Neural cell (in vitro differentiated cells): ENCODE measurements around the gene BHMT. TPM values are rescaled to one million over a fixed set of nuclear protein-coding genes. Genes with fewer than 3 reads are reported as not detected.

Source experiments
- H2AFZ ChIP-seq: fragments of 200-600, 300-800 bp; sonication (generic), shearing (Covaris generic); 2 replicates; pipeline ENCODE4 v1.6.0; 2014; ENCODE audit warnings: low read depth, mild to moderate bottlenecking, antibody characterized with exemption, low read length, moderate library complexity
- H3F3A ChIP-seq: fragments of 200-600 bp; shearing (Covaris generic); 2 replicates; pipeline ENCODE4 v1.6.1; 2016; ENCODE audit warnings: mild to moderate bottlenecking, moderate library complexity, mixed read lengths, antibody characterized with exemption, low read length; ENCODE audit not compliant: insufficient read depth, poor library complexity, severe bottlenecking
- H3K27ac ChIP-seq: fragments of 200-600, 300-800 bp; sonication (generic), shearing (Covaris generic); 2 replicates; pipeline ENCODE4 v1.5.1; 2014; ENCODE audit warnings: mild to moderate bottlenecking, low read length, moderate library complexity
- H3K27me3 ChIP-seq: fragments of 300-800, 200-600 bp; sonication (generic), shearing (Covaris generic); 2 replicates; pipeline ENCODE4 v1.6.0; 2014; ENCODE audit warnings: mild to moderate bottlenecking, low read depth, low read length, moderate library complexity; ENCODE audit not compliant: insufficient read depth
- H3K36me3 ChIP-seq: fragments of 300-800, 200-600 bp; sonication (generic), shearing (Covaris generic); 2 replicates; pipeline ENCODE4 v1.5.1; 2014; ENCODE audit warnings: mild to moderate bottlenecking, antibody characterized with exemption, low read length, moderate library complexity; ENCODE audit not compliant: insufficient read depth
- H3K4me2 ChIP-seq: fragments of 300-800, 200-600 bp; sonication (generic), shearing (Covaris generic); 2 replicates; pipeline ENCODE4 v1.6.0; 2014; ENCODE audit warnings: mild to moderate bottlenecking, low read length
- H3K4me3 ChIP-seq: fragments of 300-800, 200-600 bp; sonication (generic), shearing (Covaris generic); 2 replicates; pipeline ENCODE4 v1.5.1; 2014; ENCODE audit warnings: mild to moderate bottlenecking, low read length, moderate library complexity
- H3K79me2 ChIP-seq: fragments of 200-600 bp; shearing (Covaris generic); replicated peaks from 2 replicates; pipeline ENCODE4 v1.6.0; 2014; ENCODE audit warnings: mild to moderate bottlenecking, low read length, moderate library complexity; ENCODE audit not compliant: insufficient read depth
- H3K9ac ChIP-seq: fragments of 300-800, 200-600 bp; sonication (generic), shearing (Covaris generic); 2 replicates; pipeline ENCODE4 v1.6.1; 2016; ENCODE audit warnings: mild to moderate bottlenecking, low read length, mixed read lengths
- H3K9me2 ChIP-seq: fragments of 200-600 bp; shearing (Covaris generic); 2 replicates; pipeline ENCODE4 v1.6.1; 2016; ENCODE audit warnings: mild to moderate bottlenecking, low read length, mixed read lengths; ENCODE audit not compliant: insufficient read depth
- H3K9me3 ChIP-seq: fragments of 200-600, 300-800 bp; sonication (generic), shearing (Covaris generic); 2 replicates; pipeline ENCODE4 v1.6.1; 2016; ENCODE audit warnings: mild to moderate bottlenecking, mixed run types, low read length, moderate library complexity, mixed read lengths
- H4K20me1 ChIP-seq: fragments of 200-600 bp; shearing (Covaris generic); 2 replicates; pipeline ENCODE4 v1.6.1; 2016; ENCODE audit warnings: mild to moderate bottlenecking, mixed run types; ENCODE audit not compliant: insufficient read depth
- CTCF ChIP-seq: fragments of 450-650 bp; IDR thresholded peaks from 2 replicates; pipeline ENCODE4 v1.5.1; 2014; ENCODE audit warnings: antibody characterized with exemption, mild to moderate bottlenecking, moderate library complexity; ENCODE audit not compliant: poor library complexity, severe bottlenecking
- EP300 ChIP-seq: fragments of 450-650 bp; conservative IDR thresholded peaks from 2 replicates; pipeline ENCODE4 v1.6.1; 2014; ENCODE audit warnings: antibody characterized with exemption, mild to moderate bottlenecking, moderate library complexity; ENCODE audit not compliant: poor library complexity, severe bottlenecking
- EZH2 ChIP-seq: fragments of 200-600, 300-800 bp; shearing (Covaris generic), sonication (generic); IDR thresholded peaks from 2 replicates; pipeline ENCODE4 v1.6.1; 2014; ENCODE audit warnings: antibody characterized with exemption, low read length, borderline replicate concordance, mild to moderate bottlenecking; ENCODE audit not compliant: insufficient read depth, poor library complexity, severe bottlenecking
- MXI1 ChIP-seq: fragments of 450-650 bp; conservative IDR thresholded peaks from 2 replicates; pipeline ENCODE4 v1.6.1; 2014; ENCODE audit warnings: antibody characterized with exemption, mild to moderate bottlenecking; ENCODE audit not compliant: poor library complexity, severe bottlenecking
- POLR2AphosphoS5 ChIP-seq: IDR thresholded peaks from 2 replicates; pipeline ENCODE4 v1.6.1; 2012
- RAD21 ChIP-seq: fragments of 450-650 bp; conservative IDR thresholded peaks from 2 replicates; pipeline ENCODE4 v1.6.1; 2014; ENCODE audit warnings: antibody characterized with exemption, mild to moderate bottlenecking, moderate library complexity
- REST ChIP-seq: IDR thresholded peaks from 2 replicates; pipeline ENCODE4 v1.6.1; 2012; ENCODE audit warnings: borderline replicate concordance
- SMC3 ChIP-seq: fragments of 450-650 bp; conservative IDR thresholded peaks from 2 replicates; pipeline ENCODE4 v1.6.1; 2014; ENCODE audit warnings: antibody characterized with exemption, mild to moderate bottlenecking, moderate library complexity; ENCODE audit not compliant: poor library complexity
- TAF1 ChIP-seq: IDR thresholded peaks from 2 replicates; pipeline ENCODE4 v1.6.1; 2012; ENCODE audit warnings: low read depth
- polyA plus RNA-seq: library from polyadenylated mRNA; depleted of rRNA; stranded (reverse); fragments of >200 nt; gene quantifications from 2 replicates; pipeline ENCODE4 v1.2.3, GENCODE V29; 2014

BHMT gene
- polyA plus RNA-seq, 1 donor from 2014 or later, result not detected

GRCh38 chr5:79108792-79109191 is 2.8 kb upstream of the BHMT start:
- no peaks in the 10 kb centered on the region for H3K9me2 ChIP-seq
- H3K36me3 ChIP-seq, result no peaks in the 10 kb centered on the region
- H2AFZ ChIP-seq, result no peak overlapping the region
- TF ChIP-seq POLR2AphosphoS5 (no peak), EP300 (no peak), MXI1 (no peak), SMC3 (no peak), RAD21 (no peak), REST (no peak), EZH2 (no peak), TAF1 (no peak), CTCF (no peak)
- H3K27me3 ChIP-seq, result peaks cover 26% of the 10 kb centered on the region
- no peaks in the 10 kb centered on the region for H3F3A ChIP-seq
- H3K79me2 ChIP-seq, result no peaks in the 10 kb centered on the region
- no peak overlapping the region for H3K9ac ChIP-seq
- no peak overlapping the region for H3K4me3 ChIP-seq
- H3K4me2 ChIP-seq, result no peak overlapping the region
- no peaks in the 10 kb centered on the region for H4K20me1 ChIP-seq
- no peak overlapping the region for H3K27ac ChIP-seq
- no peaks in the 10 kb centered on the region for H3K9me3 ChIP-seq

GRCh38 chr5:79109527-79110492 is 1.8 kb upstream of the BHMT start:
- TF ChIP-seq RAD21 (no peak), MXI1 (no peak), TAF1 (no peak), POLR2AphosphoS5 (no peak), EZH2 (no peak), CTCF (no peak), EP300 (no peak), SMC3 (no peak), REST (no peak)
- Histone ChIP-seq H3K36me3 (no peaks in the 10 kb centered on the region), H3K9ac (no peak overlapping the region), H3K27ac (no peak overlapping the region), H3K4me2 (no peak overlapping the region), H3F3A (no peaks in the 10 kb centered on the region), H3K4me3 (no peak overlapping the region), H3K9me2 (no peaks in the 10 kb centered on the region), H4K20me1 (no peaks in the 10 kb centered on the region), H3K79me2 (no peaks in the 10 kb centered on the region), H2AFZ (no peak overlapping the region), H3K27me3 (peaks cover 26% of the 10 kb centered on the region), H3K9me3 (no peaks in the 10 kb centered on the region)
